Measurements from ENCODE around the gene ACTBL2. TPM values are rescaled to one million over a fixed set of nuclear protein-coding genes. Genes with fewer than 3 reads are reported as not detected.

ACTBL2 gene
- total RNA-seq, 1 experiment from 2014 or later = 0.11 TPM

- CTCF ChIA-PET = no interaction called here
- intact Hi-C loops (cut with micrococcal nuclease) = loop anchor here (2.0 kb wide), 1 partner anchor 115 kb away; no protein-coding TSS in a partner anchor
- Histone ChIP-seq H3K9me3 (ENCODE audit: low read length) (no peaks in the 10 kb centered on the region), H3K79me2 (ENCODE audit: low read length) (no peaks in the 10 kb centered on the region), H3K4me3 (ENCODE audit: low read length) (no peak overlapping the region), H3K9ac (ENCODE audit: low read length) (no peak overlapping the region), H4K20me1 (ENCODE audit: low read length) (no peaks in the 10 kb centered on the region), H3K36me3 (ENCODE audit: low read depth, low read length) (no peaks in the 10 kb centered on the region), H3K27ac (ENCODE audit: low read length) (no peak overlapping the region), H3F3A (ENCODE audit: low read length, unreplicated experiment) (no peaks in the 10 kb centered on the region), H3K4me1 (ENCODE audit: insufficient read depth, low read length) (peaks cover 47% of the 10 kb centered on the region), H3K27me3 (ENCODE audit: low read length) (no peaks in the 10 kb centered on the region), H2AFZ (ENCODE audit: low read length) (no peak overlapping the region), H3K9me2 (replicated peaks; ENCODE audit: low read length) (no peaks in the 10 kb centered on the region), H3K4me2 (ENCODE audit: low read length) (no peak overlapping the region)
- POLR2A ChIA-PET (ENCODE audit: unreplicated experiment) = no interaction called here
- TF ChIP-seq EZH2 (IDR thresholded peaks at IDR 0.05; ENCODE audit: low read length, unreplicated experiment) (no peak), EZH2phosphoT487 (IDR thresholded peaks at IDR 0.05; ENCODE audit: borderline replicate concordance, low read length) (no peak), CTCF (conservative IDR thresholded peaks at IDR 0.05; ENCODE audit: low read depth, low read length) (no peak)
- DNase-seq (no peak), ATAC-seq (no peak)
- no TSS peak for BruUV-seq (replicated peaks)
These were observed 15.1 kb upstream of the ACTBL2 start for GRCh38 chr5:57497733-57498132.

GRCh38 chr5:57495285-57496086 lies 12.9 kb upstream of the ACTBL2 start:
- POLR2A ChIA-PET (ENCODE audit: unreplicated experiment) = interaction anchor here (1.1 kb wide), 1 partner anchor 60 kb away, joined by 3 read pairs; no protein-coding TSS in a partner anchor
- Histone ChIP-seq H3F3A (ENCODE audit: low read length, unreplicated experiment) (no peaks in the 10 kb centered on the region), H3K79me2 (ENCODE audit: low read length) (no peaks in the 10 kb centered on the region), H3K9me2 (replicated peaks; ENCODE audit: low read length) (no peaks in the 10 kb centered on the region), H3K27me3 (ENCODE audit: low read length) (no peaks in the 10 kb centered on the region), H3K36me3 (ENCODE audit: low read depth, low read length) (no peaks in the 10 kb centered on the region), H3K9me3 (ENCODE audit: low read length) (no peaks in the 10 kb centered on the region), H3K4me3 (ENCODE audit: low read length) (no peak overlapping the region), H3K27ac (ENCODE audit: low read length) (peak overlapping the region; percentile 60), H4K20me1 (ENCODE audit: low read length) (no peaks in the 10 kb centered on the region), H3K4me1 (ENCODE audit: insufficient read depth, low read length) (peaks cover 43% of the 10 kb centered on the region), H3K4me2 (ENCODE audit: low read length) (peak overlapping the region; percentile 49; the same call in 1 of the 2 replicates), H2AFZ (ENCODE audit: low read length) (no peak overlapping the region), H3K9ac (ENCODE audit: low read length) (peak overlapping the region; percentile 14; the same call in 1 of the 2 replicates)
- CTCF ChIA-PET = no interaction called here
- TF ChIP-seq EZH2phosphoT487 (IDR thresholded peaks at IDR 0.05; ENCODE audit: borderline replicate concordance, low read length) (no peak), EZH2 (IDR thresholded peaks at IDR 0.05; ENCODE audit: low read length, unreplicated experiment) (no peak), CTCF (conservative IDR thresholded peaks at IDR 0.05; ENCODE audit: low read depth, low read length) (no peak)
- BruUV-seq (replicated peaks) = no TSS peak
- no peak for DNase-seq
- intact Hi-C loops (cut with micrococcal nuclease) = no loop called here
- no peak; the same call in 1 of the 2 replicates for ATAC-seq

All from PC-3 (cell line).